ENCODE results near the gene REEP6.

REEP6 gene

GRCh38 chr19:1467215-1467489 lies 23.8 kb upstream of the REEP6 start:
- no peak overlapping the region for H3K4me3 ChIP-seq (ENCODE audit: low read depth, low read length)
- TF ChIP-seq, protein P1, sequence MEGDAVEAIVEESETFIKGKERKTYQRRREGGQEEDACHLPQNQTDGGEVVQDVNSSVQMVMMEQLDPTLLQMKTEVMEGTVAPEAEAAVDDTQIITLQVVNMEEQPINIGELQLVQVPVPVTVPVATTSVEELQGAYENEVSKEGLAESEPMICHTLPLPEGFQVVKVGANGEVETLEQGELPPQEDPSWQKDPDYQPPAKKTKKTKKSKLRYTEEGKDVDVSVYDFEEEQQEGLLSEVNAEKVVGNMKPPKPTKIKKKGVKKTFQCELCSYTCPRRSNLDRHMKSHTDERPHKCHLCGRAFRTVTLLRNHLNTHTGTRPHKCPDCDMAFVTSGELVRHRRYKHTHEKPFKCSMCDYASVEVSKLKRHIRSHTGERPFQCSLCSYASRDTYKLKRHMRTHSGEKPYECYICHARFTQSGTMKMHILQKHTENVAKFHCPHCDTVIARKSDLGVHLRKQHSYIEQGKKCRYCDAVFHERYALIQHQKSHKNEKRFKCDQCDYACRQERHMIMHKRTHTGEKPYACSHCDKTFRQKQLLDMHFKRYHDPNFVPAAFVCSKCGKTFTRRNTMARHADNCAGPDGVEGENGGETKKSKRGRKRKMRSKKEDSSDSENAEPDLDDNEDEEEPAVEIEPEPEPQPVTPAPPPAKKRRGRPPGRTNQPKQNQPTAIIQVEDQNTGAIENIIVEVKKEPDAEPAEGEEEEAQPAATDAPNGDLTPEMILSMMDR (IDR thresholded peaks at IDR 0.05; ENCODE audit: borderline replicate concordance, insufficient read depth, low read depth, low read length): no peak

GRCh38 chr19:1467490-1468273 lies 23.3 kb upstream of the REEP6 start:
- H3K4me3 ChIP-seq (ENCODE audit: low read depth, low read length): no peak overlapping the region
- TF ChIP-seq, protein P1 (IDR thresholded peaks at IDR 0.05; ENCODE audit: borderline replicate concordance, insufficient read depth, low read depth, low read length): no peak

GRCh38 chr19:1468274-1468820 lies 22.6 kb upstream of the REEP6 start:
- TF ChIP-seq, protein P1 (IDR thresholded peaks at IDR 0.05; ENCODE audit: borderline replicate concordance, insufficient read depth, low read depth, low read length): no peak
- H3K4me3 ChIP-seq (ENCODE audit: low read depth, low read length): no peak overlapping the region

DNA sequence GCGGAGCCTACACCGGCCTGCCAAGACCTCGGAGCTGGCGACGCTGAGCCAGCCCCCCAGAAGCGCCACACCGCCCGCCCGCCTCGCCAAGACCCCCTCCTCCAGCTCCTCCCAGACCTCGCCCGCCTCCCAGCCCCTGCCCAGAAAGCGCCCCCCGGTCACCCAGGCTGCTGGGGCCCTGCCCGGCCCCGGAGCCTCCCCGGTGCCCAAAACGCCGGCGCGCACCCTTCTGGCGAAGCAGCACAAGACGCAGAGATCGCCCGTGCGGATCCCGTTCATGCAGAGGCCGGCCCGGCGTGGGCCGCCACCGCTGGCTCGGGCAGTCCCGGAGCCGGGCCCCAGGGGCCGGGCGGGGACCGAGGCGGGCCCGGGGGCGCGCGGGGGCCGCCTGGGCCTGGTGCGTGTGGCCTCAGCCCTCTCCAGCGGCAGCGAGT lies 22.1 kb upstream of the REEP6 start:
- TF ChIP-seq, protein P1 (IDR thresholded peaks at IDR 0.05; ENCODE audit: borderline replicate concordance, insufficient read depth, low read depth, low read length): no peak
- H3K4me3 ChIP-seq (ENCODE audit: low read depth, low read length): no peak overlapping the region

DNA sequence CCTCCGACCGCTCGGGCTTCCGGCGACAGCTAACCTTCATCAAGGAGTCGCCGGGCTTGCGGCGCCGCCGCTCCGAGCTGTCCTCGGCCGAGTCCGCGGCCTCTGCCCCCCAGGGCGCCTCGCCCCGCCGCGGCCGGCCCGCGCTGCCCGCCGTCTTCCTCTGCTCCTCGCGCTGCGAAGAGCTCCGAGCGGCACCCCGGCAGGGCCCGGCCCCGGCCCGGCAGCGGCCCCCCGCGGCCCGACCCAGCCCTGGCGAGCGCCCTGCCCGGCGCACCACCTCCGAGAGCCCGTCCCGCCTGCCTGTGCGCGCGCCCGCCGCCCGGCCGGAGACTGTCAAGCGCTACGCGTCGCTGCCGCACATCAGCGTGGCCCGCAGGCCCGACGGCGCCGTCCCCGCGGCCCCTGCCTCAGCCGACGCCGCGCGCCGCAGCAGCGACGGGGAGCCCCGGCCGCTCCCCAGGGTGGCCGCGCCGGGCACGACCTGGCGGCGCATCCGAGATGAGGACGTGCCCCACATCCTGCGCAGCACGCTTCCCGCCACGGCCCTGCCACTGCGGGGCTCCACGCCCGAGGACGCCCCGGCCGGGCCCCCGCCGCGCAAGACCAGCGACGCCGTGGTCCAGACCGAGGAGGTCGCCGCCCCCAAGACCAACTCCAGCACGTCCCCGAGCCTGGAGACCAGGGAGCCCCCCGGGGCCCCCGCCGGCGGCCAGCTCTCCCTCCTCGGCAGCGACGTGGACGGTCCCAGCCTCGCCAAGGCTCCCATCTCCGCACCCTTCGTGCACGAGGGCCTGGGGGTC lies 21.5 kb upstream of the REEP6 start:
- TF ChIP-seq, protein P1 (IDR thresholded peaks at IDR 0.05; ENCODE audit: borderline replicate concordance, insufficient read depth, low read depth, low read length): no peak
- no peak overlapping the region for H3K4me3 ChIP-seq (ENCODE audit: low read depth, low read length)

- no peak overlapping the region for H3K4me3 ChIP-seq (ENCODE audit: low read depth, low read length)
- TF ChIP-seq, protein P1 (IDR thresholded peaks at IDR 0.05; ENCODE audit: borderline replicate concordance, insufficient read depth, low read depth, low read length): no peak
Observed at GRCh38 chr19:1470055-1470304, 21.0 kb upstream of the REEP6 start.
